ENCODE measurements around the gene ZNF649. TPM values are rescaled to one million over a fixed set of nuclear protein-coding genes. Genes with fewer than 3 reads are reported as not detected.
A peak's percentile ranks its signal among the peaks of the same experiment; 100 is the strongest.

Gene ZNF649
- 10 to 100 TPM in 3 of 4 donors, 1 to 10 TPM in 1; 9.0 to 19.7 (median 14.3) TPM for total RNA-seq

GRCh38 chr19:51904331-51905165, at the start of gene ZNF649:
Gene ZNF649, minus strand, starts transcription at chr19:51905017. Its CDS starts 4,910 bp downstream, at chr19:51900107.
- Histone ChIP-seq H3K36me3 (peaks cover 12% of the 10 kb centered on the region), H3K27ac (peak within 1 kb of the TSS; percentile 84), H3K4me1 (peaks cover 11% of the 10 kb centered on the region), H3K4me3 (peak within 1 kb of the TSS; percentile 60), H3K27me3 (peaks cover 17% of the 10 kb centered on the region), H3K9me3 (no peaks in the 10 kb centered on the region)
- TF ChIP-seq POLR2AphosphoS5 (IDR thresholded peaks at IDR 0.05) (peak in 1 of 3 donors; percentile 27), EP300 (IDR thresholded peaks at IDR 0.05) (no peak)
- peak; percentile 80 to 87 for DNase-seq (ENCODE audit: low spot score in 2 of 2)
- under 1% methylated on average over 43 of the region's 43 CpGs for WGBS

- H3K4me1 ChIP-seq: no peaks in the 10 kb centered on the region
- TF ChIP-seq POLR2AphosphoS5 (IDR thresholded peaks at IDR 0.05) (no peak), EP300 (IDR thresholded peaks at IDR 0.05) (no peak), CTCF (IDR thresholded peaks at IDR 0.05) (no peak), POLR2A (IDR thresholded peaks at IDR 0.05) (no peak)
- 29% methylated on average over 18 of the region's 25 CpGs for WGBS
- no peak overlapping the region for H3K27ac ChIP-seq
- H3K9me3 ChIP-seq: peaks cover 69% of the 10 kb centered on the region
- no peak for DNase-seq (ENCODE audit: low spot score in 2 of 2)
- H3K4me3 ChIP-seq: no peak overlapping the region
- no peaks in the 10 kb centered on the region for H3K27me3 ChIP-seq
- peaks cover 15% of the 10 kb centered on the region for H3K36me3 ChIP-seq
Measured at GRCh38 chr19:51948975-51949374, 44.2 kb upstream of the ZNF649 start.

DNA sequence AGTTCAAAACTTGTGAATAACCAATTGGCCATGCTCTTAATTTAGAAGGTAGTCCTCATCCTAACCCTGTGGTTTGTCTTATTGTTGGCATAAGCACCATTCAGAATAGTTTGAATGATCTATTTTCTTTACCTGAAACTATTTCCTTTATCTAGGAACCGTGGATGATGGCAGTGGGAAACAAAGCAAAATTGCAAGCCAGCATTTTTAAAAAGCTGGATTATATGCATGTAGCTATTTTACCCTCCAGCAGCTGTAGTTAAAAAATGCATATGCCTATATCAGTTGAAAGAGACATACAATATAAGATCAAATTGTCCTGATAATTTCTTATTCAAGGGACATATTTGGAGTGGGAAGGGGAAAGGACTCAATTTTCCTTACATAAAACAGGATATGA, 41.8 kb upstream of the ZNF649 start:
- Histone ChIP-seq H3K4me1 (no peaks in the 10 kb centered on the region), H3K27me3 (no peaks in the 10 kb centered on the region), H3K9me3 (peaks cover 83% of the 10 kb centered on the region), H3K36me3 (peaks cover 39% of the 10 kb centered on the region), H3K27ac (no peak overlapping the region), H3K4me3 (no peak overlapping the region)
- TF ChIP-seq CTCF (IDR thresholded peaks at IDR 0.05) (no peak), POLR2A (IDR thresholded peaks at IDR 0.05) (no peak), POLR2AphosphoS5 (IDR thresholded peaks at IDR 0.05) (no peak), EP300 (IDR thresholded peaks at IDR 0.05) (no peak)
- no peak for DNase-seq (ENCODE audit: low spot score in 2 of 2)
- 88% methylated on average over 1 of the region's 1 CpG for WGBS

- no peaks in the 10 kb centered on the region for H3K27me3 ChIP-seq
- WGBS: 99% methylated on average over 7 of the region's 7 CpGs
- peaks cover 55% of the 10 kb centered on the region for H3K36me3 ChIP-seq
Measured at GRCh38 chr19:51944798-51945552, 40.2 kb upstream of the ZNF649 start.

GRCh38 chr19:51938936-51939335, 34.1 kb upstream of the ZNF649 start:
- Histone ChIP-seq H3K27me3 (no peaks in the 10 kb centered on the region), H3K36me3 (peaks cover 98% of the 10 kb centered on the region), H3K27ac (no peak overlapping the region), H3K4me1 (no peaks in the 10 kb centered on the region), H3K4me3 (no peak overlapping the region), H3K9me3 (peaks cover 62% of the 10 kb centered on the region)
- DNase-seq (ENCODE audit: low spot score in 2 of 2): no peak
- WGBS: 94% methylated on average over 2 of the region's 2 CpGs
- no peak for TF ChIP-seq POLR2AphosphoS5 (IDR thresholded peaks at IDR 0.05)
- TF ChIP-seq POLR2A (IDR thresholded peaks at IDR 0.05): no peak

More at GRCh38 chr19:51944798-51945552, 40.2 kb upstream of the ZNF649 start:
- Histone ChIP-seq H3K27ac (no peak overlapping the region), H3K4me1 (no peaks in the 10 kb centered on the region), H3K9me3 (peaks cover 87% of the 10 kb centered on the region), H3K4me3 (no peak overlapping the region)
- no peak for DNase-seq (ENCODE audit: low spot score in 2 of 2)
- TF ChIP-seq CTCF (IDR thresholded peaks at IDR 0.05) (no peak), POLR2A (IDR thresholded peaks at IDR 0.05) (no peak), POLR2AphosphoS5 (IDR thresholded peaks at IDR 0.05) (no peak), EP300 (IDR thresholded peaks at IDR 0.05) (no peak)

GRCh38 chr19:51931921-51932320, 27.1 kb upstream of the ZNF649 start:
- Histone ChIP-seq H3K9me3 (peaks cover 12% of the 10 kb centered on the region), H3K27ac (no peak overlapping the region), H3K4me1 (peaks cover 8% of the 10 kb centered on the region), H3K27me3 (no peaks in the 10 kb centered on the region), H3K36me3 (peaks cover 59% of the 10 kb centered on the region), H3K4me3 (no peak overlapping the region)
- WGBS: 88% methylated on average over 8 of the region's 8 CpGs
- no peak for DNase-seq (ENCODE audit: low spot score in 2 of 2)
- TF ChIP-seq EP300 (IDR thresholded peaks at IDR 0.05) (no peak), POLR2A (IDR thresholded peaks at IDR 0.05) (no peak), CTCF (IDR thresholded peaks at IDR 0.05) (no peak), POLR2AphosphoS5 (IDR thresholded peaks at IDR 0.05) (no peak)

Measured in suprapubic skin (tissue), 4 donors.